ENCODE data around the gene UTRN.

The UTRN gene

DNA sequence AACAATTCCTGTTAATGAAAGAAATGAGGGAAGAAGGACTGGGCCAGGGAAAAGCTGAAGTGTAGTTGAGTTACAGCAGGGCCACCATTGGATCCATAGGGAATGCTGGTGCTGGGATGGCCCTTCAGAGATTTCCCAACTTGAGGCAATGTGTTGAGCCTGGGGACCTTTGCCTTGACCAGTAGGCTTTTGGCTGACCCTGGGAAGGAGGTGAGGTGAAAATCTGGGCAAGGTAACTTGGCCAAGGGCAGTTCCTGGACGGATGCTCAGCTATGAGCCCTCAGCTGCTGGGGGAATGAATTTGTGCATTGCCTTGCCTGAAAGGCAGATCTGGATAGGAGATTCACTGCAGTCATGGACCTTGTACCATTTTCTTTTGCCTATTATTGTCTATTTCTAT lies 20.4 kb downstream of the UTRN start:
- no peak overlapping the region for H3K27ac ChIP-seq
- TF ChIP-seq CTCF (conservative IDR thresholded peaks at IDR 0.05), result no peak

DNA sequence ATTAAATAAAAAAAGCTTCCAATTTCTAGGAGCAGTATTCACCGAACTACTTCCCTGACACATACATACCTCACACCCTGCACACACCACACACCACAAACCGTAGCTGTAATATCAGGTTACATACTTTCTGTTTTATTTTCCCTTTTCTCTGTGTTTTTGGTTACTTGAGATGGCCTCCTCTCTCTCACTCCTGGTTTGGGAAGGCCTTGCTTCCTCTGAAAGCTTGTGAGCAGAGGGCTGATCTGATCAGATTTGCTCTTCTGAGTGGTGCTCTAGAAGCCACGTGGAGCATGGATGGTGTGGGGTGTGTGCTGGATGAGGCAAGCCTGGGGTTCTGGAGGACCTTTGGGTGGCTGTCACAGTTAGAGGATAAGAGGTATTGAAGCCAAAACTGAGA lies 20.9 kb downstream of the UTRN start:
- no peak for TF ChIP-seq CTCF (conservative IDR thresholded peaks at IDR 0.05)
- no peak overlapping the region for H3K27ac ChIP-seq

DNA sequence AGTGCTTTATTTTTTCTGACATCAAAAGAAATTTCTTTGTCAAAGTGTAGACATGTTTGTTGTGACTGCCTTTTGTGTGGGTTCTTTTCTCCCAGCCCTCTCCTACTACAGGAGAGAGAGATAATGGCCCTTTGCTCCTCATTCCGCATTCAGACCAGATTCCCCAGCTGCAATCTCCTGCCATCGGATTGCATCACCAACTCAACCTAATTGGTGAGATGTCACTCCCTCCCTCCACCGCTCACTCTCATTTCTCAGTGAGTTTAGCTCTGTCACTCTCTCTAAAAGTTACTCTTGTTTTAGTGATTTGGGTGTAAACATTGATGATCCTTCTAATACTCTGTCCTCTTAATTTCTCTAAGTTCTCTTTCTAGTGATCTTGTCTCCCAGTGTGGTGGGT lies 22.7 kb downstream of the UTRN start:
- TF ChIP-seq CTCF (conservative IDR thresholded peaks at IDR 0.05), result no peak
- no peak overlapping the region; the same call in 1 of the 2 replicates for H3K27ac ChIP-seq

DNA sequence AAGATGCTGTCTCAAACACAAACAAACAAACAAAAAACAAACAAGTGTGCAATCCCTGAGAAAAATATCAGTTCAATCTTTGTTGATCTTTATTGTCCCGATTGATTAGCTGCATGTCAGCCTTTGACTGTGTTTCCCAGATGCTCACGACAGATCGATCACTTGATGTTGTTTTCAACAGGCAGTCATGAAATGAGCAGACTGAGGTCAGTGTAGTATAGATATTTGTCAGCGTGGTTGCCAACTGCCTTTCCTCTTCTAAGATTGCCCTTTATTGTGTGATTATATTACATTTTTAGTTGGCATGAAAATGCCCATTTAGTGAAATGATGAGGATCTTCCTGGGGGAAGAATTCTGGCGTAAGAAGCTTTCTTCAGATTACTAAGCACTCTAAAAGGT lies 25.6 kb downstream of the UTRN start:
- no peak for TF ChIP-seq CTCF (conservative IDR thresholded peaks at IDR 0.05)
- H3K27ac ChIP-seq, result peak overlapping the region; percentile 5; the same call in 1 of the 2 replicates

- no peak for TF ChIP-seq CTCF (conservative IDR thresholded peaks at IDR 0.05)
- H3K27ac ChIP-seq, result peak overlapping the region; percentile 5; the same call in 1 of the 2 replicates
These were observed 26.2 kb downstream of the UTRN start for GRCh38 chr6:144311361-144311760.

DNA sequence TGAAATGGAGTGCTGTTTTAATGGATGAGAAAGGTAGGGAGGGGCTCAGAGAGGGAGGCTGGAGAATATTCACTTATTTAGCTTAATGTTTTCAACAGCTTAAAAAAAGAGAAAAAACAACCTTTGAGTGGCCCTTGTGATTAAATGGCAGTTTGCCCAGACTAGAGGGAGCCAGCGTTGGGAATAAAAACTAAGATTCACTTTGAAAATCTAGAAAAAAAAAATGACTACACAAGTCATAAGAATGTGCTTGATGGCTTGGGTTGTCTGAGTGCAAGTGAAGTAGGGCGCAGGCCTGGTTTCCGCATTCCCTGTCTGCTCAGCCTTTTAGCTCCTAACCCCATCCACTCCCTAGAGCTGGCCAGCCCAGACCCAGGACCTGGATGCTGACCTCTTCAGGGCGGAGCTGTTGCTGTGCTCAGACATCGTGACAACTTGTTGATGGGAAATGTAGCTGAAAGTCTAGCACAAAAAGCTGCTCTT lies 28.9 kb downstream of the UTRN start:
- H3K27ac ChIP-seq, result peak overlapping the region; percentile 76
- no peak for TF ChIP-seq CTCF (conservative IDR thresholded peaks at IDR 0.05)

DNA sequence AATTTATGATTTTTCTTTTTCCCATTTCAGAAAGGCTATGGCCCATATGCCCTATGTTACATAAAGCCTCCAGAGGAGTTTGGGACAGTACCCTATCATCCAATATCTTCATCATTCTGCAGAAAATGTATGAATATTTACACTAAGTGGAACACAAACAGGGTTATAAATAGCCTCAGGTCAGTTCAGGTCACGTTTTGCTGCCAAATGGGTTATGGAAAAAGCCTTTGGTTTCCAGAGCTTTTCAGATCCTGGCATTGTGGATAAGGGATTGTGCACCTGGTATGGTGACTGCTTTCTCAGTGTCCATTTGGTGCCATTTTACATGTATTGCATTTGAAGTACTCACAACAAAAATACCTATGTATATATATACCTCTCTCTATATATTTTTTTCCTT lies 29.4 kb downstream of the UTRN start:
- peak overlapping the region; percentile 76 for H3K27ac ChIP-seq
- TF ChIP-seq CTCF (conservative IDR thresholded peaks at IDR 0.05), result no peak
